Stimulated activated naive CD4-positive, alpha-beta T cell (primary cell): ENCODE data around the gene PAK1IP1.
"Not testable (repeated sequence)": the region's sequence is repeated elsewhere in the genome, so short reads cannot be mapped to it uniquely, and the experiment has no call there.

Experiments used
- DNase-seq, 6 experiments: peaks; one replicate each; lab custom pipeline; 2025; lab: John Stamatoyannopoulos, UW

The PAK1IP1 gene

GRCh38 chr6:10743515-10743914, 48.7 kb downstream of the PAK1IP1 start:
- DNase-seq = no peak

GRCh38 chr6:10745116-10745515, 50.3 kb downstream of the PAK1IP1 start:
- DNase-seq = no peak

GRCh38 chr6:10746915-10747250, 52.1 kb downstream of the PAK1IP1 start:
- peak in 1 of 6 experiments; percentile 4 for DNase-seq

GRCh38 chr6:10747251-10747972, 52.6 kb downstream of the PAK1IP1 start, which contains the start of gene TMEM14B:
Gene TMEM14B, plus strand, starts transcription at chr6:10747805. Its CDS starts 1,441 bp downstream, at chr6:10749246.
- DNase-seq = peak; percentile 96 to 98 (median 98)

- no peak for DNase-seq
These were observed 55.0 kb downstream of the PAK1IP1 start for GRCh38 chr6:10749734-10750133.

GRCh38 chr6:10750568-10750967, 55.8 kb downstream of the PAK1IP1 start:
- not testable (repeated sequence) for DNase-seq

GRCh38 chr6:10751757-10752156, 57.0 kb downstream of the PAK1IP1 start:
- DNase-seq = not testable (repeated sequence)

GRCh38 chr6:10756085-10756484, 61.3 kb downstream of the PAK1IP1 start:
- no peak for DNase-seq
